A673 (cell line): ENCODE data around the gene MGAT5B. TPM values are rescaled to one million over a fixed set of nuclear protein-coding genes. Genes with fewer than 3 reads are reported as not detected.
"Not testable (repeated sequence)": the region's sequence is repeated elsewhere in the genome, so short reads cannot be mapped to it uniquely, and the experiment has no call there.

Experiments
- BruUV-seq: library from RNA; stranded (reverse); fragments of 400-500 nt; replicated peaks from 2 replicates; lab custom pipeline; 2021; lab: Mats Ljungman, UMichigan
- CTCF ChIA-PET: fragments of 300-600 bp; sonication (Branson Sonifier 250); formaldehyde crosslinking; loops from one replicate; lab custom pipeline; 2022; ENCODE audit warnings: antibody characterized with exemption; lab: Charles Lee
- POLR2A ChIA-PET: fragments of 300-600 bp; sonication (Branson Sonifier 250); formaldehyde crosslinking; loops from one replicate; lab custom pipeline; 2022; ENCODE audit warnings: antibody characterized with exemption; ENCODE audit not compliant: low non-redundant PET; lab: Charles Lee
- DNase-seq: peaks from one replicate; pipeline ENCODE4 v3.0.0-alpha.2; 2015; ENCODE audit warnings: low spot score
- H3K27ac ChIP-seq: fragments of 200-600 bp; sonication (generic); 2 replicates; pipeline ENCODE4 v1.5.1; 2016; ENCODE audit warnings: mixed run types, low read depth, mild to moderate bottlenecking, mixed read lengths, antibody characterized with exemption, low read length; ENCODE audit not compliant: poor library complexity, severe bottlenecking
- H3K27me3 ChIP-seq: fragments of 200-600 bp; sonication (generic); replicated peaks from 2 replicates; pipeline ENCODE4 v1.6.1; 2017; ENCODE audit warnings: mixed run types, low read depth, mild to moderate bottlenecking, mixed read lengths, antibody characterized with exemption, low read length; ENCODE audit not compliant: insufficient read depth, poor library complexity
- H3K36me3 ChIP-seq: fragments of 200-600 bp; sonication (generic); 2 replicates; pipeline ENCODE4 v1.6.1; 2016; ENCODE audit warnings: mixed run types, mild to moderate bottlenecking, mixed read lengths, antibody characterized with exemption, low read length; ENCODE audit not compliant: insufficient read depth, poor library complexity, severe bottlenecking
- H3K4me1 ChIP-seq: fragments of 200-600 bp; sonication (generic); 2 replicates; pipeline ENCODE4 v1.6.1; 2017; ENCODE audit warnings: mixed run types, mild to moderate bottlenecking, mixed read lengths, antibody characterized with exemption, low read length; ENCODE audit not compliant: insufficient read depth, poor library complexity, severe bottlenecking
- H3K4me3 ChIP-seq: fragments of 200-600 bp; sonication (generic); 2 replicates; pipeline ENCODE4 v1.5.1; 2016; ENCODE audit warnings: low read depth, mixed run types, mild to moderate bottlenecking, mixed read lengths, low read length; ENCODE audit not compliant: poor library complexity, severe bottlenecking
- H3K9me3 ChIP-seq: fragments of 200-600 bp; sonication (generic); 2 replicates; pipeline ENCODE4 v1.6.1; 2016; ENCODE audit warnings: mixed run types, low read depth, mild to moderate bottlenecking, mixed read lengths, antibody characterized with exemption, low read length; ENCODE audit not compliant: poor library complexity, severe bottlenecking
- CTCF ChIP-seq: fragments of 300-800, 200-600 bp; sonication (generic); conservative IDR thresholded peaks from 2 replicates; pipeline ENCODE4 v1.5.1; 2017; ENCODE audit warnings: low read depth, mild to moderate bottlenecking, antibody characterized with exemption, low read length, moderate library complexity, mixed read lengths
- EZH2 ChIP-seq: fragments of 200-600 bp; sonication (generic); IDR thresholded peaks from 2 replicates; pipeline ENCODE4 v1.6.1; 2017; ENCODE audit warnings: borderline replicate concordance, low read depth, mild to moderate bottlenecking, mixed read lengths, antibody characterized with exemption, low read length; ENCODE audit not compliant: poor library complexity, severe bottlenecking
- intact Hi-C: fragments of 100-400 bp; cut with micrococcal nuclease; formaldehyde crosslinking; loops from one replicate; pipeline ENCODE4 v1.10.0; 2022; ENCODE audit not compliant: unreplicated experiment
- total RNA-seq: library from RNA; stranded (reverse); gene quantifications from 2 replicates; pipeline ENCODE4 v1.2.3, GENCODE V29; 2021

MGAT5B gene
- total RNA-seq, 1 experiment from 2014 or later = 1.1 TPM

DNA sequence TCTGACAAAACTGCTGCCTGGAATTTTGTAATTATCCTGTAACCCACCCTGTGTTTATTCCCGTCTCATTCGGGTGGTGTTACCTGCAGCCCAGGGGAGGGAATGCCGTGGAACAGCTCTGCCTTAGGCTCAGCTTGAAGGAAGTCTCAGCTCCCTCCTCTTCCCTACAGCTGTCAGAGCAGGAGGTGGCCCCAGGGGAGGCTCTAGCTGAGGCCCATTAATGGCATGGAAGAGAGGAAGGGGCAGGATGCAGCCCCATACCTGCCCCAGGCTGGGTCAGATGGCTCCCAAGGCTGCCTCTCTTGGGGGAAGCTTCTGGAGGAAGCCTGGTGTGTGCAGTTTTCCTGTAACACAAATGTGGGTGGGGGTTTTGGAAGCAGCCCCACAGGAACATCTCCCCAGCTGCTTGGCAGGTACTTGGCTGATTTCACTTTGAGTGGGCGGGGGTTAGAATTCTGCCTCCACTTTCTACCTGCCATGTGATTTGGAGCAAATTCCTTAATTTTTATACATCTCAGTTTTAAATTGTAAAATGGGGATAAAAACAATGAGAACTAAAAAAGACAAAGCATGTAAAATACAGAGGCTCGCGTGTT, 103.9 kb downstream of the MGAT5B start:
- no TSS peak for BruUV-seq
- CTCF ChIA-PET = no interaction called here
- no peak for DNase-seq
- H3K4me1 ChIP-seq = peaks cover 10% of the 10 kb centered on the region
- no peaks in the 10 kb centered on the region for H3K36me3 ChIP-seq
- H3K27ac ChIP-seq = no peak overlapping the region
- no peaks in the 10 kb centered on the region for H3K27me3 ChIP-seq
- POLR2A ChIA-PET = no interaction called here
- intact Hi-C loops = no loop called here
- H3K4me3 ChIP-seq = no peak overlapping the region
- TF ChIP-seq EZH2 = no peak
- no peak for TF ChIP-seq CTCF
- H3K9me3 ChIP-seq = no peaks in the 10 kb centered on the region

DNA sequence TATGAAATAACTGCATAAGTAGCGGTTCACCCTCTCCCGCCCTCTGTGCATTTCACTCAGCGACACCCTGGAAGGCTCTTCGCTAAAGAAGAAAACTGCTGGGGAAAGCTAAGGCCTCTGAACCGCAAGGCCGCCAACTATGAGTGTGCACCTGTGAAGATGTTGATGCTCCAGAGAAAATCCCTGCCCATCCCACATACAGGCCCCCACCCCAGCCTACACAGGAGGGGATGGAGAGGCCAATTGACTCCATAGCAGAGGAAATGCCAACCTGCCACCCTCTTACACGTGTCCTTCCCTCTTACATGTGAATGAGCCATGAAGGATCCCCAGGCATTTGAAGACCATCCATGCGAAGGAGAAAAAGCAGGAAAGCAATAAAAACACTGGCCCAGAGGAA, 104.8 kb downstream of the MGAT5B start:
- no peaks in the 10 kb centered on the region for H3K36me3 ChIP-seq
- H3K27me3 ChIP-seq = no peaks in the 10 kb centered on the region

DNA sequence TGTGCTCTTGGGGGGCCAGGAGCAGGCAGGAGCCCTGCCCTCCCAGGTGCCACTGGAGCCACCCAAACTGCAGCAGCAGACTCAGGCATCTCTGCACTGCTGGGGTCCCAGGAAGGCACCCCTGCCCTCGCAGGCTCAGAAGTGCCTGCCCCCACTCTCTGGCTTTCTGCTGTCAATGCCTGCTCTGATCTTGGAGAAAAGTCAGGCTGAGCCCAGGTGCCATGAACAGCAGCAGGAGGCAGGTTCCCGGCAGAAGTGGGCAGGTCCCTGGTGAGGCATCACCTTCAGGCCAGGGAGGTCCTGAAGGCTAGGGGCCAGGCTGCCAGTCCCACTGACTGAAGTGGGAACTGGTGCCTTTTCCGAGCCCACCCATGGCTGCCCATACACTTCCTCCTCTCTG, 106.5 kb downstream of the MGAT5B start:
- Histone ChIP-seq H3K36me3 (no peaks in the 10 kb centered on the region), H3K27ac (no peak overlapping the region), H3K9me3 (no peaks in the 10 kb centered on the region), H3K4me3 (no peak overlapping the region), H3K27me3 (no peaks in the 10 kb centered on the region), H3K4me1 (peaks cover 3% of the 10 kb centered on the region)
- no peak for TF ChIP-seq CTCF
- ChIA-PET CTCF (no interaction called here), POLR2A (no interaction called here)
- intact Hi-C loops = no loop called here
- BruUV-seq = no TSS peak
- no peak for DNase-seq

More for the DNA sequence above, 104.8 kb downstream of the MGAT5B start:
- intact Hi-C loops = no loop called here
- no TSS peak for BruUV-seq
- no peak overlapping the region for H3K4me3 ChIP-seq
- no peak for DNase-seq
- ChIA-PET POLR2A (no interaction called here), CTCF (no interaction called here)
- H3K27ac ChIP-seq = no peak overlapping the region
- H3K4me1 ChIP-seq = peaks cover 10% of the 10 kb centered on the region
- TF ChIP-seq EZH2 (no peak), CTCF (no peak)
- H3K9me3 ChIP-seq = no peaks in the 10 kb centered on the region

- BruUV-seq, H3K4me1 ChIP-seq, H3K36me3 ChIP-seq, H3K4me3 ChIP-seq, intact Hi-C loops, POLR2A ChIA-PET, H3K9me3 ChIP-seq, CTCF ChIA-PET, H3K27me3 ChIP-seq, DNase-seq, H3K27ac ChIP-seq: not testable (repeated sequence)
Measured at GRCh38 chr17:76978050-76978449, 109.8 kb downstream of the MGAT5B start.
